Measurements from ENCODE around the gene THEM5.

Gene THEM5

GRCh38 chr1:151817353-151817730, 36.2 kb downstream of the THEM5 start:
- DNase-seq: no peak

- DNase-seq: no peak
Observed at GRCh38 chr1:151816548-151817352, 36.8 kb downstream of the THEM5 start.

- no peak for DNase-seq
Observed at GRCh38 chr1:151815716-151816327, 37.7 kb downstream of the THEM5 start.

GRCh38 chr1:151814971-151815545, 38.5 kb downstream of the THEM5 start:
- DNase-seq: no peak

- DNase-seq: no peak
Observed at GRCh38 chr1:151814426-151814825, 39.1 kb downstream of the THEM5 start.

- no peak for DNase-seq
Observed at GRCh38 chr1:151813271-151813977, 40.1 kb downstream of the THEM5 start.

- DNase-seq: no peak
Observed at GRCh38 chr1:151811181-151811580, 42.3 kb downstream of the THEM5 start.

- no peak for DNase-seq
Observed at GRCh38 chr1:151809985-151810556, 43.4 kb downstream of the THEM5 start.

- DNase-seq: no peak
Observed at GRCh38 chr1:151809290-151809984, 44.1 kb downstream of the THEM5 start.

- DNase-seq: no peak
Observed at GRCh38 chr1:151807766-151808165, 45.7 kb downstream of the THEM5 start.

GRCh38 chr1:151807131-151807530, 46.4 kb downstream of the THEM5 start:
- DNase-seq: no peak

GRCh38 chr1:151806170-151806569, 47.3 kb downstream of the THEM5 start:
- DNase-seq: no peak

- DNase-seq: no peak
Observed at GRCh38 chr1:151805066-151805820, 48.3 kb downstream of the THEM5 start, which contains the start of gene LINGO4. Gene LINGO4 (minus strand): TSS chr1:151805419. CDS start chr1:151802704, 2,715 bp downstream.

GRCh38 chr1:151803915-151804314, 49.6 kb downstream of the THEM5 start:
- no peak for DNase-seq

GRCh38 chr1:151803164-151803563, 50.3 kb downstream of the THEM5 start:
- DNase-seq: no peak

- DNase-seq: no peak
Observed at GRCh38 chr1:151802372-151802771, 51.1 kb downstream of the THEM5 start.

GRCh38 chr1:151801846-151802245, 51.7 kb downstream of the THEM5 start:
- no peak for DNase-seq

GRCh38 chr1:151801310-151801820, 52.1 kb downstream of the THEM5 start:
- no peak for DNase-seq

GRCh38 chr1:151800830-151801229, 52.7 kb downstream of the THEM5 start:
- DNase-seq: no peak

- no peak for DNase-seq
Observed at GRCh38 chr1:151799179-151800022, 54.1 kb downstream of the THEM5 start.
